Inflammatory macrophage treated with lipopolysaccharide for 1 hour (primary cell): ENCODE measurements around the gene MYL12A.

Source experiments
- DNase-seq, 2 donors: peaks; one replicate each; pipeline ENCODE4 v3.0.0-alpha.2; 2020 to 2022

MYL12A gene

GRCh38 chr18:3226048-3226447 lies 21.6 kb upstream of the MYL12A start:
- DNase-seq = no peak

GRCh38 chr18:3230401-3231334 lies 16.9 kb upstream of the MYL12A start:
- DNase-seq = peak; percentile 30 to 41

GRCh38 chr18:3233004-3233403 lies 14.6 kb upstream of the MYL12A start:
- no peak for DNase-seq

- DNase-seq = no peak
Observed at GRCh38 chr18:3233433-3234168, 14.0 kb upstream of the MYL12A start.

- DNase-seq = no peak
Observed at GRCh38 chr18:3234457-3234856, 13.1 kb upstream of the MYL12A start.

- DNase-seq = peak in 1 of 2 donors; percentile 17
Observed at GRCh38 chr18:3235846-3236245, 11.8 kb upstream of the MYL12A start.

- DNase-seq = no peak
Observed at GRCh38 chr18:3236470-3236869, 11.1 kb upstream of the MYL12A start.

- no peak for DNase-seq
Observed at GRCh38 chr18:3238742-3239141, 8.9 kb upstream of the MYL12A start.

GRCh38 chr18:3245185-3245564 lies 2.4 kb upstream of the MYL12A start:
- DNase-seq = no peak

- DNase-seq = peak; percentile 76 to 87
Observed at GRCh38 chr18:3245853-3246634, 1.6 kb upstream of the MYL12A start.

GRCh38 chr18:3246635-3247239 lies 864 bp upstream of the MYL12A start:
- DNase-seq = peak in 1 of 2 donors; percentile 48

- DNase-seq = peak; percentile 35 to 49
Observed at GRCh38 chr18:3248062-3248657, 559 bp downstream of the MYL12A start.

GRCh38 chr18:3248658-3249359 lies 1.2 kb downstream of the MYL12A start:
- peak; percentile 57 to 64 for DNase-seq

GRCh38 chr18:3250237-3251107 lies 2.9 kb downstream of the MYL12A start:
- no peak for DNase-seq

GRCh38 chr18:3251249-3251962 lies 3.8 kb downstream of the MYL12A start:
- DNase-seq = no peak

- no peak for DNase-seq
Observed at GRCh38 chr18:3251963-3252277, 4.3 kb downstream of the MYL12A start.

- no peak for DNase-seq
Observed at GRCh38 chr18:3252843-3253242, 5.2 kb downstream of the MYL12A start.

- DNase-seq = no peak
Observed at GRCh38 chr18:3254725-3255124, 7.1 kb downstream of the MYL12A start.

GRCh38 chr18:3255611-3256165 lies 8.1 kb downstream of the MYL12A start:
- no peak for DNase-seq
